ENCODE measurements around the gene CHCHD6. TPM values are rescaled to one million over a fixed set of nuclear protein-coding genes. Genes with fewer than 3 reads are reported as not detected.

The CHCHD6 gene
- total RNA-seq, 2 experiments from 2014 or later, result 12.7 to 13.1 TPM

Other genes with a start within 250 kb of the CHCHD6 start
- 10 to 100 TPM; 18.2 to 19.1 TPM for gene ZXDC, start 228.3 kb upstream of the CHCHD6 start, total RNA-seq
- not detected for gene UROC1, start 186.5 kb upstream of the CHCHD6 start, total RNA-seq
- not detected for gene CHST13, start 180.1 kb upstream of the CHCHD6 start, total RNA-seq
- not detected for gene C3orf22, start 145.3 kb upstream of the CHCHD6 start, total RNA-seq
- gene TXNRD3, start 49.1 kb upstream of the CHCHD6 start, total RNA-seq, result 1 to 10 TPM; 1.3 to 2.0 TPM